ENCODE results near the gene SEC14L2. TPM values are rescaled to one million over a fixed set of nuclear protein-coding genes. Genes with fewer than 3 reads are reported as not detected.

Gene SEC14L2
- total and polyA plus RNA-seq, 2 experiments from 2014 or later = 23.3 to 41.9 TPM

DNA sequence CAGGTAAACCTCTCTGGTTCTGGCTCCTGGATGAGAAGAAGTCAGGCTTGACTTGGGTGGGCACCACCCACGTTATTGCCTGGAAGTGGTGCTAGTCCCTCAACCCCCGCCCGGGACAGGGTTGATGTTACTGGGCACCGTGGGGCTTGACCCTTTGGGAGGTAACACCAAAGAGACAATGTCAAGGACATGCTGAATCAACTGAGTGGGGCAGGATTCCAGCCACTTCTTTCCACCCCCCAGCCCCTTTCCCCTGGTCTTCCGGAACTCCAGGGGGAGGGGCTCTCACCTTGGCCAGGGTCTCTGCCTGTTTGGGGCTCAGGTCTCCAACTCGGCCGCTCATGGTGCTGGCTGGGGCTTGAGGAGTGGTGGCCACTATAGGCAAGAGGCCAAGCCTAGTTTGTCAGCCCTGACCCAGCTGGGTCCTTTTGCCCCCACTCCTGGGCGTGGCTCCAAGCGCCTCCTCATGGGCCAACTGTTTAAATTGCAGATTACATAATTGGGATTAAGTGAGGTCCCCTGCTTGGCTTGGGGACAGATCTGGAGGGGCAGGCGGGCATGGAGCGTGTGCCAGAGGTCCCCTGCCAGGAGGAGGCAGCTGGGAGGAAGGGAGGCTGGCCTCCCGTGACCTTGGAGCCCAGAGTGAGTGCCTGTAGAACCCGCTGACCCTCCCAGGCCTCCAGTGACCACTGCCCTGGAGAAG, 74.9 kb downstream of the SEC14L2 start, which contains the start of gene SEC14L3:
Gene SEC14L3, minus strand, starts transcription at position 402 of the 703 bp plus-strand sequence. Its CDS starts 59 bp downstream, at position 343.
- H3K4me1 ChIP-seq (ENCODE audit: insufficient read depth) = no peaks in the 10 kb centered on the region
- DNase-seq = no peak
- no peak within 1 kb of the TSS for H3K4me3 ChIP-seq
- 39 to 44% methylated on average over 13 of the region's 13 CpGs for WGBS, 2 experiments (ENCODE audit: low coverage in 1 of 2, low lambda C conversion rate in 2 of 2, missing lambda C conversion rate in 2 of 2)
- TF ChIP-seq EZH2 (IDR thresholded peaks at IDR 0.05; ENCODE audit: insufficient read depth, poor library complexity, severe bottlenecking) (no peak), EZH2phosphoT487 (IDR thresholded peaks at IDR 0.05; ENCODE audit: insufficient read depth, low read depth) (no peak)
- no peak within 1 kb of the TSS for H3K27ac ChIP-seq
- H3K9ac ChIP-seq = no peak within 1 kb of the TSS
- no peaks in the 10 kb centered on the region for H3K9me3 ChIP-seq (ENCODE audit: low read depth)
- no peaks in the 10 kb centered on the region for H3K79me2 ChIP-seq (ENCODE audit: insufficient read depth)
- in situ Hi-C loops (cut with MboI) = no loop called here
- H3K9me2 ChIP-seq (ENCODE audit: insufficient read depth) = no peaks in the 10 kb centered on the region
- H2AFZ ChIP-seq = no peak within 1 kb of the TSS
- H3F3A ChIP-seq (ENCODE audit: insufficient read depth) = no peaks in the 10 kb centered on the region
- no peaks in the 10 kb centered on the region for H3K36me3 ChIP-seq (ENCODE audit: low read depth)
- no peaks in the 10 kb centered on the region for H4K20me1 ChIP-seq (ENCODE audit: insufficient read depth)
- peaks cover 10% of the 10 kb centered on the region; the same call in 1 of the 2 replicates for H3K27me3 ChIP-seq (replicated peaks; ENCODE audit: insufficient read depth)
- H3K4me2 ChIP-seq (ENCODE audit: unreplicated experiment) = no peak within 1 kb of the TSS

DNA sequence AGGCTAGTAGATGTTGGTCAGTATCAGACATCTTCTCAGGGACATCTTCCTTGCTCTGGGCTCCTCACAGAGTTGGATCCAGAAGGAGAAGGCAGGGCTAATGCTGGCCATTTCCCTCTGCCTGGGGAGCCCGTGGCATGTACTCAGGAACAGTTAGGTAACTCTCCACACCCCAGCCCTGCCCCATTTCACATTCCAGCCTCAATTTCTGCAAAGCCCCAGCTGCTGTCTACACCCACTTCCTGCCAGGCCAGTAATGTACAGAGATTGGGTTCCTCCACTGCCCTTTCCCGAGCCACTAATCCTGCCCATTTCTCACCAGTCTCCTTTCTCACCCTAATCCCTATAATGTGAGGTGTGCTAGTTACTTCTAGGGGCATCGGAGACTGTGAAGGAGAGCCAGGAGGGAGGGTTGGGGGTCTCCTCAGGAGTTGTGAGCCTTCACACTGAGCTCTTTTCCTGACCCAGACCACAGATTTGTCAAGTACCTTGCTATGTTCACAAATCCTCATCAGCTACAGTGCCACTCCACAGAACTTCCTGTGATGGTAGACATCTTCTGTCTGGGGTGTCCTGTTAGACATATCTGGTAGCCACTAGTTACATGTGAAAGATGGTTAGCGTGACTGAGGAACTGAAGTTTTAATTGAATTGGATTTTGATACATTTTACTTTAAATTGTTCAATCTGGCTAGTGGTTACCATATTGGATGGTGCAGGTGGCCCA, 76.3 kb downstream of the SEC14L2 start:
- Histone ChIP-seq H3K4me3 (no peak overlapping the region), H2AFZ (no peak overlapping the region), H3K4me2 (ENCODE audit: unreplicated experiment) (no peak overlapping the region), H3K9ac (no peak overlapping the region), H3K4me1 (ENCODE audit: insufficient read depth) (no peaks in the 10 kb centered on the region), H3K27ac (no peak overlapping the region), H3K9me3 (ENCODE audit: low read depth) (no peaks in the 10 kb centered on the region), H4K20me1 (ENCODE audit: insufficient read depth) (no peaks in the 10 kb centered on the region), H3F3A (ENCODE audit: insufficient read depth) (no peaks in the 10 kb centered on the region), H3K9me2 (ENCODE audit: insufficient read depth) (no peaks in the 10 kb centered on the region), H3K27me3 (replicated peaks; ENCODE audit: insufficient read depth) (peaks cover 10% of the 10 kb centered on the region; the same call in 1 of the 2 replicates), H3K36me3 (ENCODE audit: low read depth) (no peaks in the 10 kb centered on the region), H3K79me2 (ENCODE audit: insufficient read depth) (no peaks in the 10 kb centered on the region)
- 58 to 65% methylated on average over 4 of the region's 4 CpGs for WGBS, 2 experiments (ENCODE audit: low coverage in 1 of 2, low lambda C conversion rate in 2 of 2, missing lambda C conversion rate in 2 of 2)
- in situ Hi-C loops (cut with MboI) = no loop called here
- DNase-seq = no peak
- TF ChIP-seq EZH2 (IDR thresholded peaks at IDR 0.05; ENCODE audit: insufficient read depth, poor library complexity, severe bottlenecking) (no peak), EZH2phosphoT487 (IDR thresholded peaks at IDR 0.05; ENCODE audit: insufficient read depth, low read depth) (no peak)

DNA sequence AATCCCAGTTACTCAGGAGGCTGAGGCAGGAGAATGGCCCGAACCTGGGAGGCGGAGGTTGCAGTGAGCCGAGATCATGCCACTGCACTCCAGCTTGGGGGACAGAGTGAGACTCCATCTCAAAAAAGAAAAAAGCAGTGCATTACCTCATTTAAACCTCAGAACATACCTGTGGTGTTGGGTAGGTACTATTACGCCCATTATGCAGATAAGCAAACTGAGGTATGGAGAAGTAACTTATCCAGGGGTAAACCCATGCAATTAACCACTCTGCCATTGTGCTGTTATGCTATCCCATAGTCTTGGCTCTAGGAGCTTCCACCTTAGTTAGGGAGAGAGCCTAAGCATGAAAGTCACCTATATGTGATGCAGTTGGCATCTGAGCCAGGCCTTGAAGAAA, 77.3 kb downstream of the SEC14L2 start:
- DNase-seq = no peak
- Histone ChIP-seq H3F3A (ENCODE audit: insufficient read depth) (no peaks in the 10 kb centered on the region), H3K36me3 (ENCODE audit: low read depth) (no peaks in the 10 kb centered on the region), H3K9me2 (ENCODE audit: insufficient read depth) (no peaks in the 10 kb centered on the region), H3K4me2 (ENCODE audit: unreplicated experiment) (no peak overlapping the region), H3K79me2 (ENCODE audit: insufficient read depth) (no peaks in the 10 kb centered on the region), H3K4me3 (no peak overlapping the region), H3K9ac (no peak overlapping the region), H3K9me3 (ENCODE audit: low read depth) (no peaks in the 10 kb centered on the region), H3K27ac (no peak overlapping the region), H3K4me1 (ENCODE audit: insufficient read depth) (no peaks in the 10 kb centered on the region), H4K20me1 (ENCODE audit: insufficient read depth) (no peaks in the 10 kb centered on the region), H2AFZ (no peak overlapping the region), H3K27me3 (replicated peaks; ENCODE audit: insufficient read depth) (peaks cover 10% of the 10 kb centered on the region; the same call in 1 of the 2 replicates)
- no peak for TF ChIP-seq EZH2 (IDR thresholded peaks at IDR 0.05; ENCODE audit: insufficient read depth, poor library complexity, severe bottlenecking)
- no peak for TF ChIP-seq EZH2phosphoT487 (IDR thresholded peaks at IDR 0.05; ENCODE audit: insufficient read depth, low read depth)
- 81 to 82% methylated on average over 4 of the region's 4 CpGs for WGBS, 2 experiments (ENCODE audit: low coverage in 1 of 2, low lambda C conversion rate in 2 of 2, missing lambda C conversion rate in 2 of 2)
- in situ Hi-C loops (cut with MboI) = no loop called here

Small RNA genes within 50 kb of the gene (small RNA-seq; reads per million reads assigned to genes)
- gene AC004832.3 (ENCODE audit: low read depth, low replicate concordance) (not detected), gene RNU6-564P (ENCODE audit: low read depth, low replicate concordance) (not detected)

Other genes with a start within 250 kb of the SEC14L2 start
- 1.6 and 1.9 TPM in 2 replicates for gene LIF, start 150.3 kb upstream of the SEC14L2 start, total RNA-seq (2014; rRNA removed; shearing (Covaris generic))
- gene LIF, start 150.3 kb upstream of the SEC14L2 start, polyA plus RNA-seq (2016; fragmentation: Nextera tagmentation; extraction: Ambion mirVana) = 1.0 and 1.4 TPM in 2 replicates
- not detected in 2 replicates for gene OSM, start 130.2 kb upstream of the SEC14L2 start, total RNA-seq (2014; rRNA removed; shearing (Covaris generic))
- not detected in 2 replicates for gene OSM, start 130.2 kb upstream of the SEC14L2 start, polyA plus RNA-seq (2016; fragmentation: Nextera tagmentation; extraction: Ambion mirVana)
- gene CASTOR1, start 107.5 kb upstream of the SEC14L2 start, total RNA-seq (2014; rRNA removed; shearing (Covaris generic)) = 10.2 and 13.4 TPM in 2 replicates
- gene CASTOR1, start 107.5 kb upstream of the SEC14L2 start, polyA plus RNA-seq (2016; fragmentation: Nextera tagmentation; extraction: Ambion mirVana) = 8.7 and 10.2 TPM in 2 replicates
- gene TBC1D10A, start 70.1 kb upstream of the SEC14L2 start, total RNA-seq (2014; rRNA removed; shearing (Covaris generic)) = 16.9 and 26.3 TPM in 2 replicates
- 21.9 and 22.3 TPM in 2 replicates for gene TBC1D10A, start 70.1 kb upstream of the SEC14L2 start, polyA plus RNA-seq (2016; fragmentation: Nextera tagmentation; extraction: Ambion mirVana)
- gene SF3A1, start 40.1 kb upstream of the SEC14L2 start, total RNA-seq (2014; rRNA removed; shearing (Covaris generic)) = 9.1 and 12.9 TPM in 2 replicates
- 75.0 and 88.3 TPM in 2 replicates for gene SF3A1, start 40.1 kb upstream of the SEC14L2 start, polyA plus RNA-seq (2016; fragmentation: Nextera tagmentation; extraction: Ambion mirVana)
- 5.0 and 9.2 TPM in 2 replicates for gene CCDC157, start 40.0 kb upstream of the SEC14L2 start, total RNA-seq (2014; rRNA removed; shearing (Covaris generic))
- 2.5 and 2.7 TPM in 2 replicates for gene CCDC157, start 40.0 kb upstream of the SEC14L2 start, polyA plus RNA-seq (2016; fragmentation: Nextera tagmentation; extraction: Ambion mirVana)
- 29.9 and 45.1 TPM in 2 replicates for gene RNF215, start 9.6 kb upstream of the SEC14L2 start, total RNA-seq (2014; rRNA removed; shearing (Covaris generic))
- 2.7 and 2.9 TPM in 2 replicates for gene RNF215, start 9.6 kb upstream of the SEC14L2 start, polyA plus RNA-seq (2016; fragmentation: Nextera tagmentation; extraction: Ambion mirVana)
- 6.6 and 18.3 TPM in 2 replicates for gene MTFP1, start 28.8 kb downstream of the SEC14L2 start, total RNA-seq (2014; rRNA removed; shearing (Covaris generic))
- 8.1 and 8.5 TPM in 2 replicates for gene MTFP1, start 28.8 kb downstream of the SEC14L2 start, polyA plus RNA-seq (2016; fragmentation: Nextera tagmentation; extraction: Ambion mirVana)
- gene SEC14L3, start 75.0 kb downstream of the SEC14L2 start, total RNA-seq (2014; rRNA removed; shearing (Covaris generic)) = not detected in 2 replicates
- not detected in 2 replicates for gene SEC14L3, start 75.0 kb downstream of the SEC14L2 start, polyA plus RNA-seq (2016; fragmentation: Nextera tagmentation; extraction: Ambion mirVana)
- under 0.01 and 0.25 TPM in 2 replicates for gene SEC14L4, start 108.7 kb downstream of the SEC14L2 start, total RNA-seq (2014; rRNA removed; shearing (Covaris generic))
- 0.16 and 0.34 TPM in 2 replicates for gene SEC14L4, start 108.7 kb downstream of the SEC14L2 start, polyA plus RNA-seq (2016; fragmentation: Nextera tagmentation; extraction: Ambion mirVana)
- not detected in 2 replicates for gene SEC14L6, start 149.7 kb downstream of the SEC14L2 start, total RNA-seq (2014; rRNA removed; shearing (Covaris generic))
- gene SEC14L6, start 149.7 kb downstream of the SEC14L2 start, polyA plus RNA-seq (2016; fragmentation: Nextera tagmentation; extraction: Ambion mirVana) = not detected in 2 replicates
- not detected in 2 replicates for gene GAL3ST1, start 177.6 kb downstream of the SEC14L2 start, total RNA-seq (2014; rRNA removed; shearing (Covaris generic))
- gene GAL3ST1, start 177.6 kb downstream of the SEC14L2 start, polyA plus RNA-seq (2016; fragmentation: Nextera tagmentation; extraction: Ambion mirVana) = not detected in 2 replicates
- gene PES1, start 194.9 kb downstream of the SEC14L2 start, total RNA-seq (2014; rRNA removed; shearing (Covaris generic)) = 63.2 and 83.7 TPM in 2 replicates
- gene PES1, start 194.9 kb downstream of the SEC14L2 start, polyA plus RNA-seq (2016; fragmentation: Nextera tagmentation; extraction: Ambion mirVana) = 67.8 and 74.1 TPM in 2 replicates
- gene TCN2, start 210.2 kb downstream of the SEC14L2 start, total RNA-seq (2014; rRNA removed; shearing (Covaris generic)) = 5.3 and 8.1 TPM in 2 replicates
- gene TCN2, start 210.2 kb downstream of the SEC14L2 start, polyA plus RNA-seq (2016; fragmentation: Nextera tagmentation; extraction: Ambion mirVana) = 4.5 and 4.8 TPM in 2 replicates
- 12.9 and 16.4 TPM in 2 replicates for gene SLC35E4, start 238.8 kb downstream of the SEC14L2 start, total RNA-seq (2014; rRNA removed; shearing (Covaris generic))
- 8.5 and 9.1 TPM in 2 replicates for gene SLC35E4, start 238.8 kb downstream of the SEC14L2 start, polyA plus RNA-seq (2016; fragmentation: Nextera tagmentation; extraction: Ambion mirVana)